GM23338 (cell line): Measurements from ENCODE around the gene PASK. TPM values are rescaled to one million over a fixed set of nuclear protein-coding genes. Genes with fewer than 3 reads are reported as not detected.

Experiments used
- ATAC-seq: fragments of 200-7000 bp; cut with Tn5 transposase; 3 replicates; pipeline ENCODE4 v1.9.1; 2020
- DNase-seq: peaks from one replicate; pipeline ENCODE4 v3.0.0-alpha.2; 2015; ENCODE audit warnings: low spot score
- H2AFZ ChIP-seq: fragments of 200-600 bp; sonication (generic); 2 replicates; pipeline ENCODE4 v1.8.0; 2016; ENCODE audit warnings: antibody characterized with exemption, mild to moderate bottlenecking, moderate library complexity
- H3F3A ChIP-seq: fragments of 200-600 bp; sonication (generic); replicated peaks from 2 replicates; pipeline ENCODE4 v1.8.0; 2017; ENCODE audit warnings: antibody characterized with exemption, mixed run types, low read depth
- H3K27ac ChIP-seq: fragments of 200-600 bp; sonication (generic); 2 replicates; pipeline ENCODE4 v1.6.1; 2016; ENCODE audit warnings: low read depth
- H3K27me3 ChIP-seq: fragments of 200-600 bp; sonication (generic); 2 replicates; pipeline ENCODE4 v1.8.0; 2016; ENCODE audit warnings: mild to moderate bottlenecking, mixed run types, moderate library complexity; ENCODE audit not compliant: insufficient read depth
- H3K36me3 ChIP-seq: fragments of 200-600 bp; sonication (generic); 2 replicates; pipeline ENCODE4 v1.8.0; 2016; ENCODE audit warnings: mild to moderate bottlenecking; ENCODE audit not compliant: insufficient read depth
- H3K4me1 ChIP-seq: fragments of 200-600 bp; sonication (generic); 2 replicates; pipeline ENCODE4 v1.8.0; 2016; ENCODE audit warnings: mild to moderate bottlenecking, moderate library complexity; ENCODE audit not compliant: insufficient read depth
- H3K4me2 ChIP-seq: fragments of 200-600 bp; sonication (generic); 2 replicates; pipeline ENCODE4 v1.7.1; 2017; ENCODE audit warnings: mixed run types
- H3K4me3 ChIP-seq: fragments of 200-600 bp; sonication (generic); 2 replicates; pipeline ENCODE4 v1.6.1; 2016; ENCODE audit warnings: mixed run types
- H3K79me2 ChIP-seq: fragments of 200-600 bp; sonication (generic); replicated peaks from 2 replicates; pipeline ENCODE4 v1.8.0; 2017; ENCODE audit warnings: mild to moderate bottlenecking; ENCODE audit not compliant: insufficient read depth
- H3K9me2 ChIP-seq: fragments of 200-600 bp; sonication (generic); 2 replicates; pipeline ENCODE4 v1.8.0; 2017; ENCODE audit not compliant: insufficient read depth
- H4K20me1 ChIP-seq: fragments of 200-600 bp; sonication (generic); replicated peaks from 2 replicates; pipeline ENCODE4 v1.8.0; 2017; ENCODE audit warnings: mild to moderate bottlenecking; ENCODE audit not compliant: insufficient read depth
- H3K27ac Mint-ChIP-seq: 2 replicates; pipeline ENCODE4 v1.8.0; 2020; ENCODE audit warnings: inconsistent platforms, mild to moderate bottlenecking, moderate library complexity, mixed read lengths
- H3K27me3 Mint-ChIP-seq: 3 replicates; pipeline ENCODE4 v1.8.0; 2022; ENCODE audit warnings: low read depth, mild to moderate bottlenecking, moderate library complexity, mixed read lengths, inconsistent platforms; ENCODE audit not compliant: insufficient read depth, poor library complexity
- H3K36me3 Mint-ChIP-seq: 3 replicates; pipeline ENCODE4 v1.8.0; 2021; ENCODE audit warnings: low read depth, mild to moderate bottlenecking, inconsistent platforms, moderate library complexity, mixed read lengths
- H3K4me1 Mint-ChIP-seq: 3 replicates; pipeline ENCODE4 v1.8.0; 2020; ENCODE audit warnings: mild to moderate bottlenecking, inconsistent platforms, mixed read lengths
- H3K4me3 Mint-ChIP-seq: 3 replicates; pipeline ENCODE4 v1.8.0; 2021; ENCODE audit warnings: moderate library complexity, mild to moderate bottlenecking, inconsistent platforms, mixed read lengths
- H3K9me3 Mint-ChIP-seq: 3 replicates; pipeline ENCODE4 v1.8.0; 2020; ENCODE audit warnings: moderate library complexity, mild to moderate bottlenecking, inconsistent platforms, mixed read lengths
- CREB1 ChIP-seq: fragments of 250-450 bp; sonication (Bioruptor Pico); IDR thresholded peaks from 2 replicates; pipeline ENCODE4 v1.5.0; 2020; ENCODE audit warnings: low read depth, mild to moderate bottlenecking, moderate library complexity
- EZH2 ChIP-seq: fragments of 200-600 bp; sonication (generic); IDR thresholded peaks from one replicate; pipeline ENCODE4 v1.8.0; 2017; ENCODE audit warnings: antibody characterized with exemption, mild to moderate bottlenecking, low read depth; ENCODE audit not compliant: unreplicated experiment
- EZH2phosphoT487 ChIP-seq: fragments of 200-600 bp; sonication (generic); IDR thresholded peaks from one replicate; pipeline ENCODE4 v1.8.1; 2018; ENCODE audit warnings: antibody characterized with exemption; ENCODE audit not compliant: unreplicated experiment
- JUNB ChIP-seq: IDR thresholded peaks from one replicate; pipeline ENCODE4 v1.6.1; 2016; ENCODE audit warnings: antibody characterized with exemption; ENCODE audit not compliant: unreplicated experiment
- NANOG ChIP-seq: IDR thresholded peaks from 2 replicates; pipeline ENCODE4 v1.6.1; 2016; ENCODE audit warnings: antibody characterized with exemption, borderline replicate concordance
- POLR2AphosphoS5 ChIP-seq: IDR thresholded peaks from 2 replicates; pipeline ENCODE4 v1.6.1; 2016; ENCODE audit warnings: antibody characterized with exemption, low read depth
- STAT1 ChIP-seq: IDR thresholded peaks from one replicate; pipeline ENCODE4 v1.6.1; 2016; ENCODE audit warnings: antibody characterized with exemption; ENCODE audit not compliant: unreplicated experiment
- ZNF114 ChIP-seq: fragments of 250-450 bp; sonication (Bioruptor Pico); IDR thresholded peaks from 2 replicates; pipeline ENCODE4 v1.5.0; 2020; ENCODE audit warnings: mild to moderate bottlenecking, moderate library complexity
- ZNF331 ChIP-seq: fragments of 250-450 bp; sonication (Bioruptor Pico); IDR thresholded peaks from 2 replicates; pipeline ENCODE4 v1.5.0; 2020; ENCODE audit warnings: low read depth, mild to moderate bottlenecking, moderate library complexity
- polyA plus RNA-seq: library from polyadenylated mRNA; unstranded; fragments of >200 nt; fragmentation: Nextera tagmentation; extraction: Ambion mirVana; gene quantifications from 2 replicates; pipeline ENCODE4 v1.2.1, GENCODE V29; 2016
- total RNA-seq: library from RNA; depleted of rRNA; stranded (reverse); fragments of >200 nt; shearing (Covaris generic); gene quantifications from 2 replicates; pipeline ENCODE4 v1.2.3, GENCODE V29; 2014
- TF ChIP-seq, protein P1 (sequence below): IDR thresholded peaks from 2 replicates; pipeline ENCODE4 v1.6.1; 2016; ENCODE audit warnings: antibody characterized with exemption

The PASK gene
- total and polyA plus RNA-seq, 2 experiments from 2014 or later, result 12.5 to 38.4 TPM

DNA sequence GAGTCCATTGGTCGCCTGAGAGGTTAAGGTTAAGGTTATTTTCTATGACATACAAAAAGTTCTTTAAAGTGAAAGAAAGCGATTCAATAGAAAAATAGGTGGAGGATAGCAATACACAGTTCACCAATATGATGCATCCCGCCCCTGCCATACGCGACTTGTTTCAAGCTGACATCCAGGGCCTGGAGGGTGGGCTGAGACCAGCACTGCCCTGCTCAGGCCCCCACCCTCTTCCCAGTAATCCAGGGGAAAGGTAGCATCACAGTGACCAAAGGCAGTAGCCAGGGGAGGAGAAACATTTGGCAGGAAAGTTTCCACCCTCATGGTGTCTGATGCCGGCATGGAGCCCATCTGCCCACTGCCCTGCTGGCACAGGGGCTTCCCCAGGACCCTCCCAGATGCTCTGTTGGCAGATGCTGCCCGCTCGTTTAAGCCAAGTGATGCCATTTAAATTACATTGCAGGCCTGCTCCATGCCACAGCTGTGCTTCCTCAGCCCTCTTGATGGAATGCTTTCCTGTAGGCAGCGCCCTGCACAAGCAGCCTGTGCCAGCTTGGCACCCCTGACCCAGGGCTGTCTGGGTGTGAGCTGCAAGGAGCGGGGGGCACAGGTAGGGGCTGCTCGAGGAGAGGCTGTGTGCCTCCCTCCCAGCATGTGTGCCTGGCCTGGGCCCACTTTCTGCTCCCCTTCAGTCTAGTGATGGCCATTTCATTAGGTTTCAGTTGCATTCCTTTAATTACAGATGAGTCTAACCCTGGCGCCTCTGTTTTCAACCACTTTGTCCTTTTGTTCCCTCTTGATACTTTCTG, 28.5 kb upstream of the PASK start:
- Histone ChIP-seq H3K4me2 (no peak overlapping the region), H2AFZ (no peak overlapping the region), H3F3A (no peaks in the 10 kb centered on the region), H3K9me2 (no peaks in the 10 kb centered on the region), H3K36me3 (no peaks in the 10 kb centered on the region), H3K79me2 (no peaks in the 10 kb centered on the region), H3K27me3 (no peaks in the 10 kb centered on the region), H4K20me1 (no peaks in the 10 kb centered on the region), H3K4me3 (no peak overlapping the region), H3K4me1 (no peaks in the 10 kb centered on the region), H3K27ac (no peak overlapping the region)
- peaks cover 8% of the 10 kb centered on the region for H3K27me3 Mint-ChIP-seq
- no peak overlapping the region for H3K4me3 Mint-ChIP-seq
- H3K9me3 Mint-ChIP-seq, result no peaks in the 10 kb centered on the region
- H3K36me3 Mint-ChIP-seq, result peaks cover 12% of the 10 kb centered on the region
- no peak for DNase-seq
- ATAC-seq, result no peak
- no peak overlapping the region for H3K27ac Mint-ChIP-seq
- no peak for TF ChIP-seq EZH2phosphoT487
- peaks cover 13% of the 10 kb centered on the region; the same call in 2 of the 3 replicates for H3K4me1 Mint-ChIP-seq

DNA sequence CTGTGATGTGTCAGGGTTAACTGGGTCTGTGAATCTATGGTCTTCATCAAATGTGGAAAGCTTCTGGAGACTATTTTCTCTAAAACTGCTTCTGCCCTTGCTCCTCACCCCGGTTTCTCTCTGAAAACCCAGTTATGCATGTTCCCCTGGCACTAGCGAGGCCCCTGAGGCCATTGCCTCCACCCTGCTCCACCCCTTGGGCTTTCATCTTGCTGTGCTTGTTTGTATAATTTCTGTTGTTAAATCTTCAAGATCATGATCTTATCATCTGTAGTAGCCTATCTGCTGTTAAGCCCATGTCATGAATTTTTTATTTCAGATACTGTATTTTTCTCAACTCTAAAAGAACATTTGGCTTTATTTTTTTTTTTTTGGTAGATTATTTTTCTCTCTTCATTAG, 24.3 kb upstream of the PASK start:
- H3K27me3 ChIP-seq, result no peaks in the 10 kb centered on the region
- H3K4me3 Mint-ChIP-seq, result no peak overlapping the region
- H3K27me3 Mint-ChIP-seq, result peaks cover 3% of the 10 kb centered on the region
- H3K27ac ChIP-seq, result no peak overlapping the region
- no peaks in the 10 kb centered on the region for H3K4me1 ChIP-seq
- H3F3A ChIP-seq, result no peaks in the 10 kb centered on the region
- H2AFZ ChIP-seq, result no peak overlapping the region
- no peaks in the 10 kb centered on the region for H4K20me1 ChIP-seq
- H3K79me2 ChIP-seq, result no peaks in the 10 kb centered on the region
- DNase-seq, result no peak
- H3K36me3 ChIP-seq, result peaks cover 9% of the 10 kb centered on the region; the same call in 1 of the 2 replicates
- H3K9me2 ChIP-seq, result no peaks in the 10 kb centered on the region
- H3K9me3 Mint-ChIP-seq, result peaks cover 12% of the 10 kb centered on the region; the same call in 1 of the 3 replicates
- no peak for ATAC-seq
- no peak overlapping the region for H3K4me3 ChIP-seq
- H3K27ac Mint-ChIP-seq, result no peak overlapping the region
- no peak overlapping the region for H3K4me2 ChIP-seq
- H3K4me1 Mint-ChIP-seq, result no peaks in the 10 kb centered on the region
- peaks cover 43% of the 10 kb centered on the region for H3K36me3 Mint-ChIP-seq
- TF ChIP-seq STAT1 (no peak), ZNF114 (no peak), JUNB (no peak), ZNF331 (no peak), POLR2AphosphoS5 (no peak), EZH2 (no peak), NANOG (no peak)
- TF ChIP-seq, protein P1, sequence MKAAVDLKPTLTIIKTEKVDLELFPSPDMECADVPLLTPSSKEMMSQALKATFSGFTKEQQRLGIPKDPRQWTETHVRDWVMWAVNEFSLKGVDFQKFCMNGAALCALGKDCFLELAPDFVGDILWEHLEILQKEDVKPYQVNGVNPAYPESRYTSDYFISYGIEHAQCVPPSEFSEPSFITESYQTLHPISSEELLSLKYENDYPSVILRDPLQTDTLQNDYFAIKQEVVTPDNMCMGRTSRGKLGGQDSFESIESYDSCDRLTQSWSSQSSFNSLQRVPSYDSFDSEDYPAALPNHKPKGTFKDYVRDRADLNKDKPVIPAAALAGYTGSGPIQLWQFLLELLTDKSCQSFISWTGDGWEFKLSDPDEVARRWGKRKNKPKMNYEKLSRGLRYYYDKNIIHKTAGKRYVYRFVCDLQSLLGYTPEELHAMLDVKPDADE, result no peak

DNA sequence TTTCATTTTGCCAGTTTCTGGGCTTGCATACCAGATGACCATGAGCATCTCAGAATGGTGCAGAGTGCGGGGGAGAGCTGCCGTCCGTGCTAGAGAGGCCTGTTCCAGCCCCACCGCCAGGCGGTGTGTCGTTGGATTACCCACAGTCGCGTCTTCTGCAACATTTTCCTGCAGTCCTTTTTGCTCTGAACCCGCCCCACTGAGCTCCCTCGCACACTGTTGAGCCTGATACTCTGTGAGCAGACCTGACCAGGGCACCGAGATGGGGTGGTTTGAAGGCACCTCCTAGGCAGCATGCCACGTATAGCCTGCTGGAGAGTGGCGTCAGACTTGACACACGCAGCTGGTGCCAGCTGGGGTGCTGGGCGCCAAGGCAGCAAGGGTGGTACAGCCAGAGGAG, 19.1 kb upstream of the PASK start:
- H3K9me3 Mint-ChIP-seq, result peaks cover 12% of the 10 kb centered on the region; the same call in 1 of the 3 replicates
- Histone ChIP-seq H2AFZ (no peak overlapping the region), H4K20me1 (no peaks in the 10 kb centered on the region), H3K27ac (no peak overlapping the region), H3K4me1 (no peaks in the 10 kb centered on the region), H3K4me2 (no peak overlapping the region), H3K79me2 (no peaks in the 10 kb centered on the region), H3K9me2 (no peaks in the 10 kb centered on the region), H3K4me3 (no peak overlapping the region), H3K27me3 (no peaks in the 10 kb centered on the region), H3F3A (no peaks in the 10 kb centered on the region), H3K36me3 (peaks cover 9% of the 10 kb centered on the region)
- H3K4me3 Mint-ChIP-seq, result no peak overlapping the region
- H3K4me1 Mint-ChIP-seq, result no peaks in the 10 kb centered on the region
- ATAC-seq, result no peak
- peaks cover 4% of the 10 kb centered on the region for H3K27me3 Mint-ChIP-seq
- H3K36me3 Mint-ChIP-seq, result peaks cover 44% of the 10 kb centered on the region
- no peak for DNase-seq
- H3K27ac Mint-ChIP-seq, result no peak overlapping the region
- no peak for TF ChIP-seq EZH2
- no peak for TF ChIP-seq CREB1
- no peak for TF ChIP-seq EZH2phosphoT487
- TF ChIP-seq JUNB, result no peak
- TF ChIP-seq, protein P1, result no peak
- TF ChIP-seq POLR2AphosphoS5, result no peak
